Osteocyte (in vitro differentiated cells): ENCODE data around the gene KPNA4. TPM values are rescaled to one million over a fixed set of nuclear protein-coding genes. Genes with fewer than 3 reads are reported as not detected.
"Not testable (repeated sequence)": the region's sequence is repeated elsewhere in the genome, so short reads cannot be mapped to it uniquely, and the experiment has no call there.

Experiments used
- DNase-seq: peaks from one replicate; pipeline ENCODE4 v3.0.0; 2021; ENCODE audit warnings: mixed read lengths; ENCODE audit not compliant: unreplicated experiment; ENCODE audit errors: extremely low spot score
- H3K27ac Mint-ChIP-seq: one replicate; pipeline ENCODE4 v1.8.0; 2021; ENCODE audit warnings: mild to moderate bottlenecking, mixed read lengths; ENCODE audit not compliant: unreplicated experiment
- H3K27me3 Mint-ChIP-seq: one replicate; pipeline ENCODE4 v1.8.0; 2021; ENCODE audit warnings: mixed read lengths; ENCODE audit not compliant: unreplicated experiment
- H3K36me3 Mint-ChIP-seq: one replicate; pipeline ENCODE4 v1.8.0; 2021; ENCODE audit warnings: mixed read lengths; ENCODE audit not compliant: unreplicated experiment
- H3K4me1 Mint-ChIP-seq: one replicate; pipeline ENCODE4 v1.8.0; 2021; ENCODE audit warnings: mixed read lengths; ENCODE audit not compliant: unreplicated experiment
- H3K4me3 Mint-ChIP-seq: one replicate; pipeline ENCODE4 v1.8.0; 2021; ENCODE audit warnings: mild to moderate bottlenecking, moderate library complexity, mixed read lengths; ENCODE audit not compliant: unreplicated experiment
- H3K9me3 Mint-ChIP-seq: one replicate; pipeline ENCODE4 v1.8.0; 2021; ENCODE audit warnings: mixed read lengths; ENCODE audit not compliant: unreplicated experiment
- CTCF ChIP-seq: fragments of 200-600 bp; sonication (generic); IDR thresholded peaks from 2 replicates; pipeline ENCODE4 v1.5.0; 2021; ENCODE audit warnings: antibody characterized with exemption, mild to moderate bottlenecking, moderate library complexity
- total RNA-seq: library from RNA; stranded (reverse); gene quantifications from 2 replicates; pipeline ENCODE4 v1.2.1, GENCODE V29; 2021

The KPNA4 gene
- total RNA-seq, 1 donor from 2014 or later = 57.7 TPM

- DNase-seq = no peak
- no peaks in the 10 kb centered on the region for H3K27me3 Mint-ChIP-seq
- no peak for TF ChIP-seq CTCF
- H3K9me3 Mint-ChIP-seq = no peaks in the 10 kb centered on the region
- H3K36me3 Mint-ChIP-seq = peaks cover under 1% of the 10 kb centered on the region
- H3K27ac Mint-ChIP-seq = no peak overlapping the region
- H3K4me3 Mint-ChIP-seq = no peak overlapping the region
- peaks cover 2% of the 10 kb centered on the region for H3K4me1 Mint-ChIP-seq
Measured at GRCh38 chr3:160574636-160575035, 9.3 kb upstream of the KPNA4 start.

GRCh38 chr3:160573955-160574525 lies 8.7 kb upstream of the KPNA4 start:
- not testable (repeated sequence) for DNase-seq, H3K4me3 Mint-ChIP-seq, H3K27ac Mint-ChIP-seq, H3K27me3 Mint-ChIP-seq, H3K4me1 Mint-ChIP-seq, H3K36me3 Mint-ChIP-seq, H3K9me3 Mint-ChIP-seq

GRCh38 chr3:160569894-160570652 lies 4.7 kb upstream of the KPNA4 start:
- H3K4me3 Mint-ChIP-seq = no peak overlapping the region
- H3K9me3 Mint-ChIP-seq = no peaks in the 10 kb centered on the region
- DNase-seq = no peak
- no peak for TF ChIP-seq CTCF
- peaks cover 14% of the 10 kb centered on the region for H3K4me1 Mint-ChIP-seq
- peaks cover 9% of the 10 kb centered on the region for H3K36me3 Mint-ChIP-seq
- H3K27ac Mint-ChIP-seq = no peak overlapping the region
- no peaks in the 10 kb centered on the region for H3K27me3 Mint-ChIP-seq

GRCh38 chr3:160568989-160569388 lies 3.6 kb upstream of the KPNA4 start:
- no peak for TF ChIP-seq CTCF
- H3K36me3 Mint-ChIP-seq = peaks cover 9% of the 10 kb centered on the region
- H3K9me3 Mint-ChIP-seq = no peaks in the 10 kb centered on the region
- H3K4me1 Mint-ChIP-seq = peaks cover 17% of the 10 kb centered on the region
- no peaks in the 10 kb centered on the region for H3K27me3 Mint-ChIP-seq
- no peak for DNase-seq
- H3K27ac Mint-ChIP-seq = no peak overlapping the region
- no peak overlapping the region for H3K4me3 Mint-ChIP-seq

- Mint-ChIP-seq H3K4me1 (peaks cover 29% of the 10 kb centered on the region), H3K36me3 (peaks cover 12% of the 10 kb centered on the region), H3K27me3 (no peaks in the 10 kb centered on the region), H3K9me3 (no peaks in the 10 kb centered on the region), H3K27ac (no peak overlapping the region), H3K4me3 (no peak overlapping the region)
- no peak for TF ChIP-seq CTCF
- no peak for DNase-seq
Measured at GRCh38 chr3:160567774-160568173, 2.4 kb upstream of the KPNA4 start.
